ENCODE results near the gene PDLIM3.

GRCh38 chr4:185508181-185508580 is 27.1 kb downstream of the PDLIM3 start:
- no peak for TF ChIP-seq CTCF (IDR thresholded peaks at IDR 0.05)
- TF ChIP-seq POLR2A (IDR thresholded peaks at IDR 0.05), result no peak
